Germinal center (tissue), 1 donor: ENCODE results near the gene PDGFRB.

Experiments
- DNase-seq: peaks from one replicate; pipeline ENCODE4 v3.0.0; 2012; ENCODE audit warnings: mixed read lengths, low spot score

Gene PDGFRB

GRCh38 chr5:150130493-150130922 is 25.1 kb downstream of the PDGFRB start:
- DNase-seq: no peak

DNA sequence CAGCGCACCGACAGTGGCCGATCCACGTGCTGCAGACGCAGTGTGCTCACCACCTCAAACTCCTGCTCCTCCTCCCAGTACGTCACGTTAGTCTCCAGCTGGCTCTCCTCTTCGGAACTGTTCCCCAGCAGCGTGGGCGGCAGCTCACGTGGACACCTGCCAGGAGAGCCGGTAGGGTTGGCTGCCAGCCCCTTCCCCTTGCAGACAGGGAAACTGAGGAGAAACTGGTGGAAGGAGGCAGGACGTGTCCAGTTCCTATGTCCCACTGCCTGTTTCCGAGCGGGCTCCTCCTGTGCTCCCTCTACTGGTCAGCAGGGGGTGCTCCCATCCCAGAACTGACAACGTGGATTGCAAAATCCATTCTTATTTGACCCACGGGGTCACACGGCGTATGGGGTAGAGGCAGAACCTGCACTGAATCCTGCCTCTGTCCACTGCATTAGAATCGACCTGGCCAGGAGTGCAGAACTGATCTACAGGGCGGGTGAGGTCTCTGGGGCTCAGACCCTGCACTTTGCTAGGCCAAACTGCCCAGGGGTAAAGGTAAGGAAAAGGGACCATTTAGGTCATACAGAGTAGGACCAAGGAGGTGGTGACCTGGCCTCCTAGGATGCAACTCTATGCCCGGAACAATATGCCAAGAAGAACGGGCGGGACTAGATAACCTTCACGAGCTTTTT is 25.7 kb downstream of the PDGFRB start:
- peak; percentile 74 for DNase-seq

DNA sequence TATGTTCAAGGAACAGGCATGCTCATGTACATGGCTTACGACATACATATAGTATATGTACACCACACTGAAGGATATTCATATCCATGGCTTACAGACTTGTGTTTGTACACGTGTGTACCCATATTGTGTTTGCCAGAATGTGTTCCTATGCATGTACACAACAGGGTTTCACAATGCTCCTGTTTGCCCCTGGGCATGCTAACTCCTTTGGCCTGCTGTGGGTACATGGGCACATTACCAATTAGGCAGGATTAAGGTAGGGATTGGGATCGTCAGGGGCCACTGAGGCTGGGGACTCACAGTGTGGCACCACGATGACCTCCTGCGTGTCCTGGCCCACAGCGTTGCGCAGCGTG is 26.2 kb downstream of the PDGFRB start:
- DNase-seq: no peak

DNA sequence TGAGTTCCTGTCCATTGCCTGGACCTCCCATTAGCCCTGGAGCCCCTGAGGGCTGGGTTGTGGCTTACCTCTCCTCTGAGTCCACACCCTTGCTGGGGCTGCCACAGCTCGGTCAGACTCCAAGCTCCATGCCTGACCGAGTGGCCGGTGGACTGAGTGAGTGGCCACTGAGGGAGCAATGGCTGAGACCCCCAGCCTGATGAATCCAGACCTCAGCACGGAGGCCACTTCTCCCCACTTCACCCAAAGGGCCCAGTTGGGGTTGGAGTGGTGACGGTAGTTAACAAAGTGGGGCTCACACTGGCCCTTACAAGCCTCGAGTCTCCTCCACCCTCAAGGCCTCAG is 28.8 kb downstream of the PDGFRB start:
- no peak for DNase-seq

GRCh38 chr5:150126199-150126920 is 29.3 kb downstream of the PDGFRB start:
- DNase-seq: no peak

DNA sequence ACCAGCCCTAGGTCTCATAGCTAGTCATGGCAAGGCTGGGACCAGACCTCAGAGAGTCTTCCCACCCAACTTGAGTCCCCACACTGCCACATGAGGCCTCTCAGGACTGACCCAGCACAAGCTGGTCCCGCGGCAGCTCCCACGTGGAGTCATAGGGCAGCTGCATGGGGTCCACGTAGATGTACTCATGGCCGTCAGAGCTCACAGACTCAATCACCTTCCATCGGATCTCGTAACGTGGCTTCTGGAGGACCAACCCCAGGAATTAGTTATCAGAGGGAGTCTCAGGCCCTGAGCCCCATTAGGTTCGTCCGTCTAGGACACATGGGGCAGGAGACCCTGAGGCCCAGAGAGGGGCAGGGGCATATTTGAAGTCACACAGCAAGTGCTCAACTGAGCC is 30.3 kb downstream of the PDGFRB start:
- DNase-seq: no peak

DNA sequence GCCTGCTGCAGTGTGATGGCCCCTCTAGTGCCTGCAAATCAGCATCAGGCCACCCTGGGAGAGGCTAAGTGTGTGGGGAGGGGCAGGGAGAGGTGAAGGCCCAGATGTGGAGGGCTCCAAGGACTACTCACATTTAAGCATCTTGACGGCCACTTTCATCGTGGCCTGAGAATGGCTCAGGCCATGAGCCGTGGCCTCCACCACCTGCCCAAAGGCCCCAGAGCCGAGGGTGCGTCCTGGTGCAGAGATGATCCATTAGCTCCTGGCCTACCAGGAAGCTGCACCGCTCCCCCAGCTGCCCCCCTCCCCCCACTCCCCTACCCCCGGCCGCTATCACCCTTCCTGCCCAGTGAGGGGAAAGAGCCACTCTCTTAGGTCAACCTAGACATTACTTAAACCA is 31.0 kb downstream of the PDGFRB start:
- no peak for DNase-seq

DNA sequence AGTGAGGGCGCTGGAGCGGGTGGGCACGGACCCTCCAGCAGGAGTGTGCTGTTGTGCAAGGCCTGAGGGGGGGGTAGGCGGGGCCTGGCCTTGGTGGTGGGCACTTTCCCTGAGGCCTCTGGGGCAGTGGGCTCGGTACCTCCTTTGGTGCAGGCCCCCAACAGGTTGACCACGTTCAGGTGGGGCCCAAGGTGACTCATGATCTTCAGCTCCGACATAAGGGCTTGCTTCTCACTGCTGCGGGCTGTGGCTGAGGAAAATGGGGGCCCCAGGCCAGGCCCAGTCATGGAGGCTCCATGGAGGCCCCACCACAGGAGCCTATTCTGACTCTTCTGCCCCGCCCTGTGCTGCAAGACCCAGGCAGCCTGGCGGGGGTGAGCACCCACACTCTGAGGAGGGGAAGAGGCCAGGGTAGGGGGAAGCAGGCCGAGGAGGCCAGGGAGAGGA is 31.5 kb downstream of the PDGFRB start:
- DNase-seq: no peak

DNA sequence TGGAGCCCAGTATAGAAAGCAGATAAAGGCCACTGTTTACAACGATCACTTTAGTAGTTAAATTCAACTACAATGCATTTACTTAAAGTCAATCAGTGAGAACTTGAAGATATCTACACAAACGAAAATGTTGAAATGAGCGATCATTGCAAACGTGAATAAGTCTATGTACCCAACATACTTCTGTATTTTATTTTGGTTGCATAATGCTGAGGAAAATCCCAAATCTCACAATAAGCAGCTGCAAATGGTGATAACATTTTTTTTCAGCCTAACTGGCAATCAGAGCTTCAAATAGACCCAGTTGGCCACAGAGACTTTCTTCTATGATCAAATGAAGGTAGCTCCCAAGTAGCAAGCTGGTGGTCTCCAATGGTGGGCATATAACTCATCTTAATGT is 32.1 kb downstream of the PDGFRB start:
- DNase-seq: no peak

DNA sequence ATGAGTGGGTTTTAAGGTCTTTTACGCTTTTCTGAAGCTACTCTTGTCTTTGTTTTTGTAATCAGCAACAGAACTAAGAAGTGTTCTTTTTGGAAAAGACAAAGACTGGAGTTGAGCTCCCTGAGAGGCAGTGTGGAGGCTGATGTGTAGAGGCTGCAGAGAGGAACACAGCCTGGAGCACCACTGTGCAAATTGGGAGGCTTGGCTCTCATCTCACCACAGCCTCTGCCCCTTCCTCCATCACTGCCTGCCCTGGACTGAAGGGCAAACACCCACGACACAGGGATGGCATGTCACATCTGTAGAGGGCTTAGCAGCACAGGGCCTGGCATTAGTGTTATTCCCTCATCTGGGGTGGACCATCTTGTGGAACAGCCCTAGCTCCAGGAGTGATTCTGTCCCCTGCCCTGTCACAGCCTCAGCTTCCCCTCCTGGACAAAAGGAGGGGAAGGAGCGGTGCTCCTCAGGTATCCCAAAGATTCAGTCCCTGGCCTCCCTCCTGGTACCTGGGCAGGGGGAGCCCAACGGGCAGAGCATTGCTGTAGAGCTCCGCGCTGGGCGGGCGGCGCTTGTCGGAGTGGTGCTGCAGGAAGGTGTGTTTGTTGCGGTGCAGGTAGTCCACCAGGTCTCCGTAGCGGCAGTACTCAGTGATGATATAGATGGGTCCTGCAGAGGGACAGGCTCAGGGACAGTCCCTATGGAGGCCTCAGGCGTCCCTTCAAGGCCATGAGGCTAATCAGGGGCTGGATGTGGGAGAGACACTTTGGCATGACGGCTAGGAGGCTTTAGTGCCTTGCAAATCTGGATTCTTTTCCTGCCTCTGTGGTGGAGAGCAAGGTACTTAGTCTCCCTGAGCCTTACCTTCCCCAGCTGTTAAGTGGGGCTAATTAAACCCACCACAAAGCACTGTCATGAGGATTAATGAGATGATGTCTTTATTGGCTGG is 32.8 kb downstream of the PDGFRB start:
- no peak for DNase-seq

- DNase-seq: peak; percentile 33
These were observed 33.5 kb downstream of the PDGFRB start for GRCh38 chr5:150122158-150122510.

GRCh38 chr5:150121448-150122157 is 34.0 kb downstream of the PDGFRB start:
- DNase-seq: no peak

GRCh38 chr5:150120617-150121447 is 34.8 kb downstream of the PDGFRB start:
- DNase-seq: no peak

DNA sequence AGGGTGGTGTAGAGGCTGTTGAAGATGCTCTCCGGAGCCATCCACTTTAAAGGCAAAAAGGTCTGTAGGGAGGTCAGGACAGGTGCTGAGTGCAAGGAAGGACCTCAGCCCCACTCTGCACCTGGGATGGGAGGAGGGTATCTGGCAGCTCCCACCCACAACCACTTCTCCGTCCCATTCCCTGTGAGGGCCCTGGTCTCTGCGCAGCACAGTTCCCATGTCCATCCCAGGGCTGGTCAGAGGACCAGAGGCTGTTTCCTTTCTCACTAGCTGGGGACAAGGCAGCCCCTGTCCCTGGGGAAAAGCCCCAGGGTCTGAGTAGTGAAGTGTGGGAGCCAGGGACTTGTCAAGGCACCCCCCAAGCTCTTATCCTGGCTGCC is 35.6 kb downstream of the PDGFRB start:
- DNase-seq: no peak

DNA sequence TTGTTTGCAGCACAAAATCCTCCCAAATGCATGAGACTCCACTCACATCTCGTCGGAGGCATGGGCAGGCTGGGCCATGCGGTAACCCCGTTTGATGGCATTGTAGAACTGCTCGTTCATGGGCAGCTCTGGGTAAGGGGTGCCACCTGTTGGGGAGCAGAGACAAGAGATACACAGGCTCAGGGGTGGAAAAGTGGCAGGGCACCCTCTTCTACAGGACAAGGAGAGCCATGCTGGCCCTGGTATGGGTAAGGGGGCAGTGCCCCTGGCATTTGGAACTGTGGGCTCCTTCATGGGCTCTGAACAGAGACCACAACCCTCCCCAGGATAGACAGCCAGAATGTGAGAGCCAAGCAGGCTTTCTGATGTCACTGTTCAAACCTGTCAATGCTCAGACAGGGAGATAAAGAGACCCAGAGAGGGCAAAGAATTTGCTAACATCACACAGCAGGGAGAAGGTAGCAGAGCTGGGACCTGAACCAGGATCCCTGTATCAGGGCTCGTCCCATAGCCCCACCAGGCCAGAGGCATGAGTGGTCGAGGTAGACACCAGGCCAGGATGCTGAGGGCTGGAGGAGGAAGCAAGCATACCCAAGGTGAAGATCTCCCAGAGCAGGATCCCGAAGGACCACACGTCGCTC is 36.1 kb downstream of the PDGFRB start:
- no peak for DNase-seq

- no peak for DNase-seq
These were observed 37.0 kb downstream of the PDGFRB start for GRCh38 chr5:150118561-150119229.

GRCh38 chr5:150117945-150118560 is 37.6 kb downstream of the PDGFRB start:
- DNase-seq: no peak

GRCh38 chr5:150116667-150117400 is 38.8 kb downstream of the PDGFRB start:
- no peak for DNase-seq

GRCh38 chr5:150114773-150115408 is 40.8 kb downstream of the PDGFRB start:
- DNase-seq: no peak
